ENCODE measurements around the gene MAP1A.
"Not testable (repeated sequence)": the region's sequence is repeated elsewhere in the genome, so short reads cannot be mapped to it uniquely, and the experiment has no call there.

The MAP1A gene

GRCh38 chr15:43531018-43531670 is 13.7 kb downstream of the MAP1A start:
- POLR2A ChIA-PET, result no interaction called here
- no peak for DNase-seq (ENCODE audit: extremely low spot score)
- no peak for TF ChIP-seq CTCF (IDR thresholded peaks at IDR 0.05; ENCODE audit: control extremely low read depth, extremely low read depth, low read depth, missing control alignments)
- CTCF ChIA-PET, result interaction anchor here (4.9 kb wide), 1 partner anchor 17 kb away, joined by 22 read pairs; no protein-coding TSS in a partner anchor

- CTCF ChIA-PET, result interaction anchor here (4.9 kb wide), 1 partner anchor 19 kb away, joined by 22 read pairs; no protein-coding TSS in a partner anchor
- POLR2A ChIA-PET; DNase-seq (ENCODE audit: extremely low spot score): not testable (repeated sequence)
Measured at GRCh38 chr15:43532826-43533225, 15.4 kb downstream of the MAP1A start.

- no peak for TF ChIP-seq CTCF (IDR thresholded peaks at IDR 0.05; ENCODE audit: control extremely low read depth, extremely low read depth, low read depth, missing control alignments)
- ChIA-PET POLR2A (interaction anchor here (0.5 kb wide), 1 partner anchor 11 kb away, joined by 7 read pairs; no protein-coding TSS in a partner anchor), CTCF (interaction anchor here (1.1 kb wide), 1 partner anchor 20 kb away, joined by 6 read pairs; no protein-coding TSS in a partner anchor)
- DNase-seq (ENCODE audit: extremely low spot score), result no peak
Measured at GRCh38 chr15:43534897-43535296, 17.5 kb downstream of the MAP1A start.

- TF ChIP-seq CTCF (IDR thresholded peaks at IDR 0.05; ENCODE audit: control extremely low read depth, extremely low read depth, low read depth, missing control alignments), result no peak
- DNase-seq (ENCODE audit: extremely low spot score), result no peak
- ChIA-PET CTCF (no interaction called here), POLR2A (no interaction called here)
Measured at GRCh38 chr15:43538091-43538490, 20.7 kb downstream of the MAP1A start.

GRCh38 chr15:43541785-43542184 is 24.4 kb downstream of the MAP1A start:
- TF ChIP-seq CTCF (IDR thresholded peaks at IDR 0.05; ENCODE audit: control extremely low read depth, extremely low read depth, low read depth, missing control alignments), result no peak
- no peak for DNase-seq (ENCODE audit: extremely low spot score)

GRCh38 chr15:43544266-43544665 is 26.9 kb downstream of the MAP1A start:
- DNase-seq (ENCODE audit: extremely low spot score), result no peak
- no peak for TF ChIP-seq CTCF (IDR thresholded peaks at IDR 0.05; ENCODE audit: control extremely low read depth, extremely low read depth, low read depth, missing control alignments)
- ChIA-PET CTCF (interaction anchor here (3.3 kb wide), 1 partner anchor 29 kb away, joined by 15 read pairs; no protein-coding TSS in a partner anchor), POLR2A (no interaction called here)

More at GRCh38 chr15:43541785-43542184, 24.4 kb downstream of the MAP1A start:
- CTCF ChIA-PET, result interaction anchor here (0.6 to 3.3 kb wide), 3 partner anchors 19 to 50 kb away, joined by 3 to 15 read pairs (median 3); no protein-coding TSS in a partner anchor
- POLR2A ChIA-PET, result interaction anchor here (0.6 to 0.7 kb wide), 2 partner anchors 98 to 208 kb away, joined by 3 read pairs; no protein-coding TSS in a partner anchor

GRCh38 chr15:43545426-43545825 is 28.0 kb downstream of the MAP1A start:
- DNase-seq (ENCODE audit: extremely low spot score), result no peak
- no peak for TF ChIP-seq CTCF (IDR thresholded peaks at IDR 0.05; ENCODE audit: control extremely low read depth, extremely low read depth, low read depth, missing control alignments)
- POLR2A ChIA-PET, result no interaction called here
- CTCF ChIA-PET, result interaction anchor here (1.5 kb wide), 1 partner anchor 11 kb away, joined by 3 read pairs; no protein-coding TSS in a partner anchor

Data from GM10248 (cell line).